ENCODE measurements around the gene KCNQ2.

KCNQ2 gene

GRCh38 chr20:63465380-63466249 is 6.8 kb downstream of the KCNQ2 start:
- peaks cover 22% of the 10 kb centered on the region for H3K27me3 ChIP-seq (ENCODE audit: insufficient read depth, poor library complexity, severe bottlenecking)
- no peak overlapping the region for H3K27ac ChIP-seq (replicated peaks)
- H3K4me3 ChIP-seq (replicated peaks; ENCODE audit: insufficient read depth, low read length) = no peak overlapping the region
- no peak for TF ChIP-seq POLR2AphosphoS5 (IDR thresholded peaks at IDR 0.05; ENCODE audit: low read depth)
- TF ChIP-seq REST (IDR thresholded peaks at IDR 0.05; ENCODE audit: insufficient replicate concordance, low read depth) = no peak
- no peak for TF ChIP-seq GABPA (IDR thresholded peaks at IDR 0.05; ENCODE audit: low read depth)
- TF ChIP-seq SPI1 (IDR thresholded peaks at IDR 0.05; ENCODE audit: borderline replicate concordance, low read depth) = no peak
- TF ChIP-seq CTCF (IDR thresholded peaks at IDR 0.05; ENCODE audit: insufficient read depth, low read length) = no peak
- DNase-seq (ENCODE audit: low read depth in 1 of 2, low spot score in 1 of 2) = no peak

- DNase-seq (ENCODE audit: low read depth in 1 of 2, low spot score in 1 of 2) = no peak
- Histone ChIP-seq H3K4me3 (replicated peaks; ENCODE audit: insufficient read depth, low read length) (no peak overlapping the region), H3K27ac (replicated peaks) (no peak overlapping the region), H3K27me3 (ENCODE audit: insufficient read depth, poor library complexity, severe bottlenecking) (peaks cover 11% of the 10 kb centered on the region)
- TF ChIP-seq GABPA (IDR thresholded peaks at IDR 0.05; ENCODE audit: low read depth) (no peak), CTCF (IDR thresholded peaks at IDR 0.05; ENCODE audit: insufficient read depth, low read length) (no peak), POLR2AphosphoS5 (IDR thresholded peaks at IDR 0.05; ENCODE audit: low read depth) (no peak), REST (IDR thresholded peaks at IDR 0.05; ENCODE audit: insufficient replicate concordance, low read depth) (no peak), SPI1 (IDR thresholded peaks at IDR 0.05; ENCODE audit: borderline replicate concordance, low read depth) (no peak)
These were observed 8.2 kb downstream of the KCNQ2 start for GRCh38 chr20:63464289-63464635.

- no peak overlapping the region for H3K27ac ChIP-seq (replicated peaks)
- H3K27me3 ChIP-seq (ENCODE audit: insufficient read depth, poor library complexity, severe bottlenecking) = peaks cover 11% of the 10 kb centered on the region
- no peak for DNase-seq (ENCODE audit: low read depth in 1 of 2, low spot score in 1 of 2)
- H3K4me3 ChIP-seq (replicated peaks; ENCODE audit: insufficient read depth, low read length) = no peak overlapping the region
- TF ChIP-seq CTCF (IDR thresholded peaks at IDR 0.05; ENCODE audit: insufficient read depth, low read length) (no peak), GABPA (IDR thresholded peaks at IDR 0.05; ENCODE audit: low read depth) (no peak), POLR2AphosphoS5 (IDR thresholded peaks at IDR 0.05; ENCODE audit: low read depth) (no peak)
These were observed 8.8 kb downstream of the KCNQ2 start for GRCh38 chr20:63463400-63464288.

All from HL-60 (cell line).